ENCODE results near the gene FTSJ1. TPM values are rescaled to one million over a fixed set of nuclear protein-coding genes. Genes with fewer than 3 reads are reported as not detected.

FTSJ1 gene, protein sequence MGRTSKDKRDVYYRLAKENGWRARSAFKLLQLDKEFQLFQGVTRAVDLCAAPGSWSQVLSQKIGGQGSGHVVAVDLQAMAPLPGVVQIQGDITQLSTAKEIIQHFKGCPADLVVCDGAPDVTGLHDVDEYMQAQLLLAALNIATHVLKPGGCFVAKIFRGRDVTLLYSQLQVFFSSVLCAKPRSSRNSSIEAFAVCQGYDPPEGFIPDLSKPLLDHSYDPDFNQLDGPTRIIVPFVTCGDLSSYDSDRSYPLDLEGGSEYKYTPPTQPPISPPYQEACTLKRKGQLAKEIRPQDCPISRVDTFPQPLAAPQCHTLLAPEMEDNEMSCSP
- total RNA-seq (2021; fragmentation: NEBNext Ultra II Directional; extraction: Animal tissue kit (Norgen Biotek cat#: 25700)) = 55.4 and 62.4 TPM in 2 replicates
- polyA plus RNA-seq (2011; rRNA removed) = 80.4 and 104 TPM in 2 replicates
- polyA plus RNA-seq (2011; cell fraction: cytosol; rRNA removed) = 58.6 TPM
- polyA plus RNA-seq (2011; cell fraction: nucleus; rRNA removed) = 99.3 TPM
- polyA plus RNA-seq (2012, experiment 1 of 2) = 52.7 to 58.3 TPM (median 58.2 TPM) in 4 replicates
- 69.8 TPM for polyA plus RNA-seq (2012, experiment 2 of 2)
- 48.6 TPM for polyA plus RNA-seq (2013, experiment 1 of 2)
- 47.0 TPM for polyA plus RNA-seq (2013, experiment 2 of 2)
- polyA minus RNA-seq (2011; rRNA and poly(A)+ RNA removed) = 34.5 and 35.1 TPM in 2 replicates
- polyA minus RNA-seq (2011; cell fraction: cytosol; rRNA and poly(A)+ RNA removed) = 19.8 TPM
- polyA minus RNA-seq (2011; cell fraction: nucleus; rRNA and poly(A)+ RNA removed) = 22.7 TPM
- long read RNA-seq, experiment 1, transcript FTSJ1-202 (13 exons, 1,892 nt) = major isoform, 9 of 61 reads
- long read RNA-seq, experiment 1, partial matches to known transcripts = 31 of 61 reads
- long read RNA-seq, experiment 1, other reads (novel, unspliced or antisense) = 20 of 61 reads
- long read RNA-seq, experiment 2, transcript FTSJ1-202 (13 exons, 1,892 nt) = major isoform, 20 of 53 reads
- long read RNA-seq, experiment 2, partial matches to known transcripts = 13 of 53 reads
- long read RNA-seq, experiment 2, other reads (novel, unspliced or antisense) = 19 of 53 reads

GRCh38 chrX:48475774-48476577 is at the start of gene FTSJ1:
Gene FTSJ1, plus strand, starts transcription at chrX:48476199. Its CDS starts 1,849 bp downstream, at chrX:48478048.
- Histone ChIP-seq H4K8ac (ENCODE audit: extremely low read depth, insufficient read depth, low read length) (peak within 1 kb of the TSS; percentile 85; the same call in 1 of the 2 replicates), H2AFZ (ENCODE audit: low read length) (peak within 1 kb of the TSS; percentile 96), H2BK5ac (ENCODE audit: low read depth, low read length) (peak within 1 kb of the TSS; percentile 84), H3K79me1 (ENCODE audit: low read depth, low read length) (no peaks in the 10 kb centered on the region), H3K27ac (ENCODE audit: low read depth, low read length) (peak within 1 kb of the TSS; percentile 70; the same call in 1 of the 2 replicates), H2BK20ac (ENCODE audit: low read length) (no peak within 1 kb of the TSS), H3K79me2 (ENCODE audit: control insufficient read depth in 1 of 2, insufficient read depth in 2 of 2, low read length in 2 of 2) (peaks cover 0 to 24% of the 10 kb centered on the region in 2 experiments; a peak in 2 of 4 replicates), H4K5ac (ENCODE audit: insufficient read length, low read depth, low read length) (peak within 1 kb of the TSS; percentile 55), H3K18ac (ENCODE audit: extremely low read depth, low read length) (no peak within 1 kb of the TSS; the same call in 1 of the 2 replicates), H2BK12ac (ENCODE audit: low read depth, low read length) (no peak within 1 kb of the TSS), H3K9ac (replicated peaks in 1 of 4; ENCODE audit: extremely low read depth in 1 of 4, low read depth in 3 of 4, low read length in 3 of 4) (peak within 1 kb of the TSS; percentile 60 to 80 (median 72)), H3K4me1 (replicated peaks in 1 of 4; ENCODE audit: control insufficient read depth in 3 of 4, insufficient read depth in 4 of 4, low read length in 3 of 4) (peaks cover 3 to 15% (median 8%) of the 10 kb centered on the region in 4 experiments), H2BK120ac (replicated peaks; ENCODE audit: low read depth, low read length) (no peak within 1 kb of the TSS), H3K4ac (replicated peaks; ENCODE audit: insufficient read length, low read depth, low read length) (no peak within 1 kb of the TSS), H3K4me3 (ENCODE audit: extremely low read depth in 1 of 4, insufficient read depth in 2 of 4, low read depth in 3 of 4, low read length in 4 of 4) (peak within 1 kb of the TSS; percentile 74 to 93 (median 82)), H3K14ac (ENCODE audit: insufficient read length) (no peak within 1 kb of the TSS), H2BK15ac (ENCODE audit: low read length) (no peak within 1 kb of the TSS), H4K91ac (replicated peaks; ENCODE audit: insufficient read length, low read length) (no peak within 1 kb of the TSS), H3K23ac (ENCODE audit: insufficient read length) (no peak within 1 kb of the TSS), H3K23me2 (ENCODE audit: low read depth, low read length) (peaks cover 3% of the 10 kb centered on the region; the same call in 1 of the 2 replicates), H3K36me3 (ENCODE audit: control insufficient read depth in 2 of 4, insufficient read depth in 4 of 4, low read length in 3 of 4) (peaks cover 0 to 8% (median 0%) of the 10 kb centered on the region in 4 experiments; a peak in 2 of 8 replicates), H3K9me3 (ENCODE audit: insufficient read depth in 2 of 2, low read depth in 1 of 2, low read length in 1 of 2) (no peaks in the 10 kb centered on the region), H2AK5ac (ENCODE audit: low read depth, low read length) (no peak within 1 kb of the TSS), H3K27me3 (replicated peaks in 1 of 4; ENCODE audit: control insufficient read depth in 3 of 4, extremely low read depth in 1 of 4, insufficient read depth in 3 of 4, low read length in 3 of 4) (no peaks in the 10 kb centered on the region), H3K56ac (replicated peaks; ENCODE audit: insufficient read length, low read depth, low read length) (no peak within 1 kb of the TSS), H4K20me1 (replicated peaks in 1 of 2; ENCODE audit: control insufficient read depth in 1 of 2, insufficient read depth in 2 of 2, low read length in 2 of 2) (peaks cover 0 to 7% of the 10 kb centered on the region in 2 experiments), H3K4me2 (ENCODE audit: insufficient read depth in 1 of 2, low read depth in 2 of 2, low read length in 2 of 2) (peak within 1 kb of the TSS; percentile 74 to 77)
- ChIA-PET CTCF (ENCODE audit: partially characterized antibody) (no interaction called here), POLR2A (ENCODE audit: partially characterized antibody) (interaction anchor here (2.4 kb wide), 1 partner anchor 17 kb away, joined by 5 read pairs; no protein-coding TSS in a partner anchor)
- 1% methylated on average over 45 of the region's 75 CpGs; no CpG with 5 or more reads in 1 of the 2 experiments for WGBS, 2 experiments (ENCODE audit: extremely low coverage in 1 of 2, insufficient coverage in 1 of 2, insufficient read length in 1 of 2, insufficient replicate concordance in 2 of 2, low coverage in 1 of 2, low lambda C conversion rate in 2 of 2, missing lambda C conversion rate in 1 of 2)
- FAIRE-seq (no peak), DNase-seq (ENCODE audit: low read depth in 1 of 2, low spot score in 2 of 2) (peak in 1 of 2 experiments; percentile 65)
- no peak for TF ChIP-seq FOSL1 (IDR thresholded peaks at IDR 0.05; ENCODE audit: insufficient read depth, low read depth, low read length)
- 0 out of 2 replicates have a peak, but pooled peaks have one; percentile 26 for TF ChIP-seq TEAD4 (IDR thresholded peaks at IDR 0.05; ENCODE audit: low read depth, low read length)
- peak; percentile 62 for TF ChIP-seq BACH1 (IDR thresholded peaks at IDR 0.05; ENCODE audit: low read length)
- peak in 1 of 2 experiments; percentile 65; a peak in 1 of 4 replicates for TF ChIP-seq HDAC2 (IDR thresholded peaks at IDR 0.05; ENCODE audit: borderline replicate concordance in 1 of 2, low read depth in 2 of 2, low read length in 2 of 2)

Measured in H1 (cell line).